Measurements from ENCODE around the gene EXOSC2. TPM values are rescaled to one million over a fixed set of nuclear protein-coding genes. Genes with fewer than 3 reads are reported as not detected.

Gene EXOSC2
- total and polyA plus RNA-seq, 2 of the 13 experiments (the other 11 are each of a cell fraction or from before 2014, with no cell fraction given), result 27.5 to 63.8 TPM

DNA sequence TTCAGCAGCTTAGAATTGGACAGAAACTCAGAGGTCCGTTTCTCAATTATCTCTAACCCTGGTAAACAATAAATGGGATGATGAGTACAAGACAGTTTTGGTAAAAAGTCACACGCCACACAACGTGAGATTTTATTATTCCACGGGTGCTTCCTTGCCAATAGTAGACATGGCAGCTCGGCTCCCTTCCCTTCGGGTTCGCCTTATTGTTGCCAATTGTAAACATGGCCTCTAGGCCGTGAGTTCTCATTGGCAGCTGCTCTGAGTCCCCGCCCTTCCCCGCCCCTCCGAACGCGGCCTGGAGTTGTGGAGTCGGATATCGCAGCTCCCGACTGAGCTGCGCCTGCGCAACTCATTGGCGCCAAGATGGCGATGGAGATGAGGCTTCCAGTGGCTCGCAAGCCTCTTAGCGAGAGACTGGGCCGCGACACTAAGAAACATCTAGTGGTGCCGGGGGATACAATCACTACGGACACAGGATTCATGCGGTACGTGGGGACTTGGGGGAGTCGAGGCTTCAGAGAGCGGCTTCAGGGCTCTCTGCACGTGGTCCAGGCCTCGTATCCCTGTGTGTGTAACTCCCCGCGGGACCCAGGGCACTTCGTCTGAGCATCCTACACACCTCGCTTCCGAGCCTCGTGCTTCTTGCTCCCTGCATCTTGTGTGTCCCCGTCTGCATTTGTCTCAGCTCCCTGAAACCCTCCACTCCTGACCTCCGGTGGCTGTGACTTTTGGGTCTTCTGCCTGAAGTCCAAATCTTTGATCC lies at the start of gene EXOSC2 (continued):
- TF ChIP-seq, protein P1, sequence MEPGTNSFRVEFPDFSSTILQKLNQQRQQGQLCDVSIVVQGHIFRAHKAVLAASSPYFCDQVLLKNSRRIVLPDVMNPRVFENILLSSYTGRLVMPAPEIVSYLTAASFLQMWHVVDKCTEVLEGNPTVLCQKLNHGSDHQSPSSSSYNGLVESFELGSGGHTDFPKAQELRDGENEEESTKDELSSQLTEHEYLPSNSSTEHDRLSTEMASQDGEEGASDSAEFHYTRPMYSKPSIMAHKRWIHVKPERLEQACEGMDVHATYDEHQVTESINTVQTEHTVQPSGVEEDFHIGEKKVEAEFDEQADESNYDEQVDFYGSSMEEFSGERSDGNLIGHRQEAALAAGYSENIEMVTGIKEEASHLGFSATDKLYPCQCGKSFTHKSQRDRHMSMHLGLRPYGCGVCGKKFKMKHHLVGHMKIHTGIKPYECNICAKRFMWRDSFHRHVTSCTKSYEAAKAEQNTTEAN (CRISPR knock-in tag; conservative IDR thresholded peaks at IDR 0.05), result peak; percentile 57; the same call in 1 of the 2 replicates
- TF ChIP-seq, protein P2, sequence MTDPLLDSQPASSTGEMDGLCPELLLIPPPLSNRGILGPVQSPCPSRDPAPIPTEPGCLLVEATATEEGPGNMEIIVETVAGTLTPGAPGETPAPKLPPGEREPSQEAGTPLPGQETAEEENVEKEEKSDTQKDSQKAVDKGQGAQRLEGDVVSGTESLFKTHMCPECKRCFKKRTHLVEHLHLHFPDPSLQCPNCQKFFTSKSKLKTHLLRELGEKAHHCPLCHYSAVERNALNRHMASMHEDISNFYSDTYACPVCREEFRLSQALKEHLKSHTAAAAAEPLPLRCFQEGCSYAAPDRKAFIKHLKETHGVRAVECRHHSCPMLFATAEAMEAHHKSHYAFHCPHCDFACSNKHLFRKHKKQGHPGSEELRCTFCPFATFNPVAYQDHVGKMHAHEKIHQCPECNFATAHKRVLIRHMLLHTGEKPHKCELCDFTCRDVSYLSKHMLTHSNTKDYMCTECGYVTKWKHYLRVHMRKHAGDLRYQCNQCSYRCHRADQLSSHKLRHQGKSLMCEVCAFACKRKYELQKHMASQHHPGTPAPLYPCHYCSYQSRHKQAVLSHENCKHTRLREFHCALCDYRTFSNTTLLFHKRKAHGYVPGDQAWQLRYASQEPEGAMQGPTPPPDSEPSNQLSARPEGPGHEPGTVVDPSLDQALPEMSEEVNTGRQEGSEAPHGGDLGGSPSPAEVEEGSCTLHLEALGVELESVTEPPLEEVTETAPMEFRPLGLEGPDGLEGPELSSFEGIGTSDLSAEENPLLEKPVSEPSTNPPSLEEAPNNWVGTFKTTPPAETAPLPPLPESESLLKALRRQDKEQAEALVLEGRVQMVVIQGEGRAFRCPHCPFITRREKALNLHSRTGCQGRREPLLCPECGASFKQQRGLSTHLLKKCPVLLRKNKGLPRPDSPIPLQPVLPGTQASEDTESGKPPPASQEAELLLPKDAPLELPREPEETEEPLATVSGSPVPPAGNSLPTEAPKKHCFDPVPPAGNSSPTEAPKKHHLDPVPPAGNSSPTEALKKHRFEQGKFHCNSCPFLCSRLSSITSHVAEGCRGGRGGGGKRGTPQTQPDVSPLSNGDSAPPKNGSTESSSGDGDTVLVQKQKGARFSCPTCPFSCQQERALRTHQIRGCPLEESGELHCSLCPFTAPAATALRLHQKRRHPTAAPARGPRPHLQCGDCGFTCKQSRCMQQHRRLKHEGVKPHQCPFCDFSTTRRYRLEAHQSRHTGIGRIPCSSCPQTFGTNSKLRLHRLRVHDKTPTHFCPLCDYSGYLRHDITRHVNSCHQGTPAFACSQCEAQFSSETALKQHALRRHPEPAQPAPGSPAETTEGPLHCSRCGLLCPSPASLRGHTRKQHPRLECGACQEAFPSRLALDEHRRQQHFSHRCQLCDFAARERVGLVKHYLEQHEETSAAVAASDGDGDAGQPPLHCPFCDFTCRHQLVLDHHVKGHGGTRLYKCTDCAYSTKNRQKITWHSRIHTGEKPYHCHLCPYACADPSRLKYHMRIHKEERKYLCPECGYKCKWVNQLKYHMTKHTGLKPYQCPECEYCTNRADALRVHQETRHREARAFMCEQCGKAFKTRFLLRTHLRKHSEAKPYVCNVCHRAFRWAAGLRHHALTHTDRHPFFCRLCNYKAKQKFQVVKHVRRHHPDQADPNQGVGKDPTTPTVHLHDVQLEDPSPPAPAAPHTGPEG (CRISPR knock-in tag; IDR thresholded peaks at IDR 0.05), result 0 out of 2 replicates have a peak, but pooled peaks have one; percentile 46
- TF ChIP-seq NFATC3 (CRISPR knock-in tag; IDR thresholded peaks at IDR 0.05) (no peak), ELF3 (CRISPR knock-in tag; IDR thresholded peaks at IDR 0.05) (peak; percentile 48; the same call in 1 of the 2 replicates), CENPX (CRISPR knock-in tag; IDR thresholded peaks at IDR 0.05) (no peak), CBX2 (IDR thresholded peaks at IDR 0.05; ENCODE audit: low read depth, low read length) (no peak), CBX2 (CRISPR knock-in tag; IDR thresholded peaks at IDR 0.05; ENCODE audit: low read depth) (no peak), TBL1XR1 (IDR thresholded peaks at IDR 0.05; ENCODE audit: borderline replicate concordance, low read length, partially characterized antibody) (peak; percentile 3), RXRA (CRISPR knock-in tag; IDR thresholded peaks at IDR 0.05) (peak; percentile 12; the same call in 1 of the 2 replicates), HNRNPK (IDR thresholded peaks at IDR 0.05; ENCODE audit: low read depth, low read length, poor library complexity, severe bottlenecking) (no peak), ZBTB42 (CRISPR knock-in tag; IDR thresholded peaks at IDR 0.05) (peak; percentile 85; the same call in 1 of the 2 replicates), ZNF558 (CRISPR knock-in tag; IDR thresholded peaks at IDR 0.05; ENCODE audit: borderline replicate concordance) (no peak), ZNF878 (CRISPR knock-in tag; IDR thresholded peaks at IDR 0.05) (no peak), ZNF543 (CRISPR knock-in tag; IDR thresholded peaks at IDR 0.05) (no peak), LCORL (IDR thresholded peaks at IDR 0.05) (no peak), LCORL (CRISPR knock-in tag; IDR thresholded peaks at IDR 0.05) (no peak)
- TF ChIP-seq, protein P3, sequence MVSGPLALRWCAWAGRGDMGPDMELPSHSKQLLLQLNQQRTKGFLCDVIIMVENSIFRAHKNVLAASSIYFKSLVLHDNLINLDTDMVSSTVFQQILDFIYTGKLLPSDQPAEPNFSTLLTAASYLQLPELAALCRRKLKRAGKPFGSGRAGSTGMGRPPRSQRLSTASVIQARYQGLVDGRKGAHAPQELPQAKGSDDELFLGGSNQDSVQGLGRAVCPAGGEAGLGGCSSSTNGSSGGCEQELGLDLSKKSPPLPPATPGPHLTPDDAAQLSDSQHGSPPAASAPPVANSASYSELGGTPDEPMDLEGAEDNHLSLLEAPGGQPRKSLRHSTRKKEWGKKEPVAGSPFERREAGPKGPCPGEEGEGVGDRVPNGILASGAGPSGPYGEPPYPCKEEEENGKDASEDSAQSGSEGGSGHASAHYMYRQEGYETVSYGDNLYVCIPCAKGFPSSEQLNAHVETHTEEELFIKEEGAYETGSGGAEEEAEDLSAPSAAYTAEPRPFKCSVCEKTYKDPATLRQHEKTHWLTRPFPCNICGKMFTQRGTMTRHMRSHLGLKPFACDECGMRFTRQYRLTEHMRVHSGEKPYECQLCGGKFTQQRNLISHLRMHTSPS (CRISPR knock-in tag; IDR thresholded peaks at IDR 0.05; ENCODE audit: low read depth), result no peak
- TF ChIP-seq, protein P4, sequence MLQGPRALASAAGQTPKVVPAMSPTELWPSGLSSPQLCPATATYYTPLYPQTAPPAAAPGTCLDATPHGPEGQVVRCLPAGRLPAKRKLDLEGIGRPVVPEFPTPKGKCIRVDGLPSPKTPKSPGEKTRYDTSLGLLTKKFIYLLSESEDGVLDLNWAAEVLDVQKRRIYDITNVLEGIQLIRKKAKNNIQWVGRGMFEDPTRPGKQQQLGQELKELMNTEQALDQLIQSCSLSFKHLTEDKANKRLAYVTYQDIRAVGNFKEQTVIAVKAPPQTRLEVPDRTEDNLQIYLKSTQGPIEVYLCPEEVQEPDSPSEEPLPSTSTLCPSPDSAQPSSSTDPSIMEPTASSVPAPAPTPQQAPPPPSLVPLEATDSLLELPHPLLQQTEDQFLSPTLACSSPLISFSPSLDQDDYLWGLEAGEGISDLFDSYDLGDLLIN (CRISPR knock-in tag; IDR thresholded peaks at IDR 0.05; ENCODE audit: borderline replicate concordance), result peak; percentile 69; the same call in 1 of the 2 replicates
